Measurements from ENCODE around the gene ATP5PB. TPM values are rescaled to one million over a fixed set of nuclear protein-coding genes. Genes with fewer than 3 reads are reported as not detected.
A peak's percentile ranks its signal among the peaks of the same experiment; 100 is the strongest.

ATP5PB gene
- 254 TPM for total RNA-seq

- peak; percentile 56 for FAIRE-seq
These were observed at the start of gene ATP5PB, which contains the start of gene WDR77 for GRCh38 chr1:111448918-111449702. TSS of gene ATP5PB (plus strand) at chr1:111449464. CDS start at chr1:111449542, 78 bp downstream. TSS of gene WDR77 (minus strand) at chr1:111449256. CDS start at chr1:111449169, 87 bp downstream.

GRCh38 chr1:111399792-111400610 lies 49.3 kb upstream of the ATP5PB start:
- DNase-seq (ENCODE audit: low spot score in 2 of 2) (peak; percentile 17 to 30), FAIRE-seq (no peak)

More at GRCh38 chr1:111448918-111449702, at the start of gene ATP5PB, which contains the start of gene WDR77:
- peak; percentile 87 to 97 for DNase-seq (ENCODE audit: low spot score in 2 of 2)

GRCh38 chr1:111402083-111402482 lies 47.2 kb upstream of the ATP5PB start:
- no peak for DNase-seq (ENCODE audit: low spot score in 2 of 2)
- no peak for FAIRE-seq

- FAIRE-seq: no peak
- no peak for DNase-seq (ENCODE audit: low spot score in 2 of 2)
These were observed 44.7 kb upstream of the ATP5PB start for GRCh38 chr1:111404588-111404987.

GRCh38 chr1:111406321-111406768 lies 42.9 kb upstream of the ATP5PB start:
- no peak for DNase-seq (ENCODE audit: low spot score in 2 of 2)
- no peak for FAIRE-seq

GRCh38 chr1:111407301-111407700 lies 42.0 kb upstream of the ATP5PB start:
- no peak for FAIRE-seq
- no peak for DNase-seq (ENCODE audit: low spot score in 2 of 2)

GRCh38 chr1:111412839-111413238 lies 36.4 kb upstream of the ATP5PB start:
- DNase-seq (ENCODE audit: low spot score in 2 of 2) (no peak), FAIRE-seq (no peak)

GRCh38 chr1:111414756-111415155 lies 34.5 kb upstream of the ATP5PB start:
- FAIRE-seq (no peak), DNase-seq (ENCODE audit: low spot score in 2 of 2) (no peak)

GRCh38 chr1:111415461-111415860 lies 33.8 kb upstream of the ATP5PB start:
- DNase-seq (ENCODE audit: low spot score in 2 of 2): no peak
- FAIRE-seq: no peak

GRCh38 chr1:111417755-111418154 lies 31.5 kb upstream of the ATP5PB start:
- DNase-seq (ENCODE audit: low spot score in 2 of 2) (no peak), FAIRE-seq (no peak)

- FAIRE-seq (no peak), DNase-seq (ENCODE audit: low spot score in 2 of 2) (no peak)
These were observed 30.2 kb upstream of the ATP5PB start for GRCh38 chr1:111419037-111419436.

- FAIRE-seq (no peak), DNase-seq (ENCODE audit: low spot score in 2 of 2) (no peak)
These were observed 28.9 kb upstream of the ATP5PB start for GRCh38 chr1:111420377-111420776.

- FAIRE-seq: no peak
These were observed 26.5 kb upstream of the ATP5PB start for GRCh38 chr1:111422546-111423391.

GRCh38 chr1:111424281-111424680 lies 25.0 kb upstream of the ATP5PB start:
- no peak for FAIRE-seq
- no peak for DNase-seq (ENCODE audit: low spot score in 2 of 2)

More at GRCh38 chr1:111422546-111423391, 26.5 kb upstream of the ATP5PB start:
- DNase-seq (ENCODE audit: low spot score in 2 of 2): no peak

- no peak for FAIRE-seq
- DNase-seq (ENCODE audit: low spot score in 2 of 2): no peak
These were observed 12.5 kb upstream of the ATP5PB start for GRCh38 chr1:111436726-111437125.

GRCh38 chr1:111439461-111440351 lies 9.6 kb upstream of the ATP5PB start:
- FAIRE-seq (no peak), DNase-seq (ENCODE audit: low spot score in 2 of 2) (no peak)

- FAIRE-seq: no peak
- DNase-seq (ENCODE audit: low spot score in 2 of 2): no peak
These were observed 7.6 kb upstream of the ATP5PB start for GRCh38 chr1:111441573-111442192.

GRCh38 chr1:111442457-111442856 lies 6.8 kb upstream of the ATP5PB start:
- FAIRE-seq: no peak
- no peak for DNase-seq (ENCODE audit: low spot score in 2 of 2)

- DNase-seq (ENCODE audit: low spot score in 2 of 2) (no peak), FAIRE-seq (no peak)
These were observed 5.2 kb upstream of the ATP5PB start for GRCh38 chr1:111444031-111444430.

Data from frontal cortex (tissue), 4 donors.